Adrenal gland (tissue), 12 donors: ENCODE results near the gene KIR3DL3. TPM values are rescaled to one million over a fixed set of nuclear protein-coding genes. Genes with fewer than 3 reads are reported as not detected.

ENCODE experiments used
- DNase-seq, 7 donors: peaks; one replicate each; pipeline ENCODE4 v3.0.0-alpha.2; 2019 to 2020
- H3K27ac ChIP-seq, 5 donors: fragments of 200-600 bp; sonication (generic) in 4 of 5; 1 replicate in 3 of 5; 2 replicates in 2 of 5; pipeline versions ENCODE4 v1.5.1 to v1.8.0; 2016 to 2020; ENCODE audit warnings: mild to moderate bottlenecking in 1 of 5
- H3K27me3 ChIP-seq: fragments of 200-600 bp; 2 replicates; pipeline ENCODE4 v1.8.0; 2021
- H3K36me3 ChIP-seq, 2 donors: fragments of 200-600 bp; replicated peaks in 1 of 2; 1 replicate in 1 of 2; 2 replicates in 1 of 2; pipeline versions ENCODE4 v1.5.1 to v1.8.0; 2018 to 2022
- H3K4me1 ChIP-seq, 2 donors: fragments of 200-600 bp; replicated peaks in 1 of 2; 1 replicate in 1 of 2; 2 replicates in 1 of 2; pipeline versions ENCODE4 v1.5.1 to v1.8.0; 2018 to 2021
- H3K4me3 ChIP-seq, 4 donors: fragments of 200-600 bp; sonication (generic) in 3 of 4; one replicate each; pipeline ENCODE4 v1.5.1; 2016 to 2018
- H3K9me3 ChIP-seq, 3 donors: fragments of 200-600 bp; sonication (generic) in 1 of 3; replicated peaks in 1 of 3; 1 replicate in 2 of 3; 2 replicates in 1 of 3; pipeline versions ENCODE4 v1.5.1 to v1.8.0; 2016 to 2021
- CTCF ChIP-seq, 6 experiments: fragments of 450-650 bp in 4 of 6; fragments of 200-600 bp in 2 of 6; sonication (generic) in 1 of 6; IDR thresholded peaks; 1 replicate in 5 of 6; 2 replicates in 1 of 6; pipeline versions ENCODE4 v1.5.1 to v1.8.0; 2016 to 2021; ENCODE audit warnings: antibody characterized with exemption in 6 of 6, mild to moderate bottlenecking in 2 of 6, moderate library complexity in 1 of 6
- POLR2A ChIP-seq, 2 donors: fragments of 450-650 bp; IDR thresholded peaks; one replicate each; pipeline ENCODE4 v1.6.1; 2017; ENCODE audit warnings: antibody characterized with exemption in 2 of 2, mild to moderate bottlenecking in 2 of 2, moderate library complexity in 1 of 2
- WGBS, 4 donors: extraction: QIAGEN DNeasy Blood & Tissue Kit in 2 of 4; methylation state at CpG; one replicate each; pipeline versions ENCODE4 v1.1.5 to v1.1.7; 2013 to 2017; 5-methylcytosine and 5-hydroxymethylcytosine counted together
- intact Hi-C, 2 donors: fragments of 100-400 bp; cut with DNase I; formaldehyde crosslinking; loops; one replicate each; pipeline versions ENCODE4 v1.14.1 to v1.15.0; 2022 to 2023
- polyA plus RNA-seq, 3 donors: library from polyadenylated mRNA; stranded (reverse); fragments of 200-250 nt in 2 of 3; fragments of 350-450 nt in 1 of 3; fragmentation: Illumina TruSeq in 1 of 3; extraction: RNeasy Lipid Tissue Mini Kit (QIAGEN cat#74804) in 1 of 3; gene quantifications; one replicate each; pipeline ENCODE4 v1.2.3, GENCODE V29; 2013 to 2014
- total RNA-seq, 9 donors: library from RNA; depleted of rRNA in 4 of 9; stranded (reverse); fragments of >200 nt in 4 of 9; fragments of 120-200 nt in 1 of 9; fragmentation: NEBNext Ultra II Directional in 1 of 9; extraction: Animal tissue kit (Norgen Biotek cat#: 25700) in 1 of 9; gene quantifications; one replicate each; pipeline versions ENCODE4 v1.1.0 to v1.2.4, GENCODE V29; 2013 to 2023
- donor health status: healthy with polysubstance abuse.
- donor health status: Bipolar disorder and iron deficiency.
- donor health status: DM: yes; HTN: yes; CAD: no.
- donor health status: DM: no; HTN: no; CAD: no.
- donor health status: DM: no; HTN: no; CAD: no.
- donor health status: DM: yes; HTN: yes; CAD: no.

KIR3DL3 gene
- total and polyA plus RNA-seq, 12 donors = not detected

DNA sequence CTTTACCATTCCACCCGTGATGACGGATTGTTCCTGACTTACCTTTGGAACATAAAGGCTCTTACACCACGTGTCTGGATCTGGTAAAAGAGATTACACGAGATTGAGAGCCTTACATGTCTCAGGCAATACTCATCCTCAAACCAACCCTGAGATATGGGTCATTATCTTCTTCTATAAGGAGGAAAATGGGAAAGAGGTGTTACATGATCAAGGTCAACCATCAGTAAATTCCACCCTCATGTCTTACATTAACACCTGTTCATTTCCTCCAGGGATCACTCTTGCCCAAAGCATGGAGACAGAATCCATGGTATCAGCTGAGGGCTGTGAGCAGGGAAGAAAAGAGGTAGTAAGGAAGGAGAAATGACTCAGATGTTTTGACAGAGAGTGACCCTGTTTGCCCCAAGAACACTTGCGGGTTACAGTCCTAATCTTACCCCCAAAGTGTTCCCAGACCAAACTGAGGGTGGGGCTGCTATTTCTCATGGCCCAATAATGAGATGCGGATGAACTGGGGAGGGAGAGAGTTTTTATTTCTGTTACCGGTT is 41.9 kb upstream of the KIR3DL3 start:
- intact Hi-C loops = no loop called here
- no peaks in the 10 kb centered on the region for H3K36me3 ChIP-seq
- DNase-seq = no peak
- H3K4me3 ChIP-seq = no peak overlapping the region
- H3K27me3 ChIP-seq = no peaks in the 10 kb centered on the region
- TF ChIP-seq CTCF (IDR thresholded peaks at IDR 0.05) (no peak), POLR2A (IDR thresholded peaks at IDR 0.05) (no peak)
- no peaks in the 10 kb centered on the region for H3K9me3 ChIP-seq
- 47 to 54% (median 53%) methylated on average over 7 of the region's 7 CpGs for WGBS, 4 donors
- no peak overlapping the region for H3K27ac ChIP-seq
- H3K4me1 ChIP-seq = no peaks in the 10 kb centered on the region

- H3K4me3 ChIP-seq = no peak overlapping the region
- intact Hi-C loops = no loop called here
- no peaks in the 10 kb centered on the region for H3K27me3 ChIP-seq
- H3K4me1 ChIP-seq = no peaks in the 10 kb centered on the region
- 11 to 20% (median 16%) methylated on average over 3 of the region's 3 CpGs for WGBS, 4 donors
- TF ChIP-seq CTCF (IDR thresholded peaks at IDR 0.05) (no peak), POLR2A (IDR thresholded peaks at IDR 0.05) (no peak)
- no peaks in the 10 kb centered on the region for H3K9me3 ChIP-seq
- DNase-seq = peak in 4 of 7 donors; percentile 16 to 30 (median 23)
- H3K36me3 ChIP-seq = no peaks in the 10 kb centered on the region
- H3K27ac ChIP-seq = no peak overlapping the region
These were observed 39.7 kb upstream of the KIR3DL3 start for GRCh38 chr19:54684527-54684926.

- no peak for TF ChIP-seq POLR2A (IDR thresholded peaks at IDR 0.05)
- TF ChIP-seq CTCF (IDR thresholded peaks at IDR 0.05) = no peak
- no peak overlapping the region for H3K4me3 ChIP-seq
- no peaks in the 10 kb centered on the region for H3K4me1 ChIP-seq
- intact Hi-C loops = no loop called here
- H3K36me3 ChIP-seq = no peaks in the 10 kb centered on the region
- no peak overlapping the region for H3K27ac ChIP-seq
- no peaks in the 10 kb centered on the region for H3K9me3 ChIP-seq
- WGBS, 4 donors = 41 to 62% (median 57%) methylated on average over 9 of the region's 9 CpGs
- DNase-seq = no peak
- H3K27me3 ChIP-seq = peaks cover 5% of the 10 kb centered on the region
These were observed 32.5 kb upstream of the KIR3DL3 start for GRCh38 chr19:54691582-54692297.

GRCh38 chr19:54692298-54692615 is 32.0 kb upstream of the KIR3DL3 start:
- no peaks in the 10 kb centered on the region for H3K4me1 ChIP-seq
- no peak overlapping the region for H3K4me3 ChIP-seq
- intact Hi-C loops = no loop called here
- H3K27me3 ChIP-seq = peaks cover 5% of the 10 kb centered on the region
- DNase-seq = no peak
- H3K27ac ChIP-seq = no peak overlapping the region
- no peaks in the 10 kb centered on the region for H3K9me3 ChIP-seq
- WGBS, 4 donors = 54 to 60% (median 55%) methylated on average over 4 of the region's 4 CpGs
- H3K36me3 ChIP-seq = no peaks in the 10 kb centered on the region
- TF ChIP-seq POLR2A (IDR thresholded peaks at IDR 0.05) (no peak), CTCF (IDR thresholded peaks at IDR 0.05) (no peak)
